ENCODE measurements around the gene HOXA1.

The HOXA1 gene

GRCh38 chr7:27095897-27096767 is at the start of gene HOXA1:
Gene HOXA1 (minus strand): TSS chr7:27096000. CDS start chr7:27095912, 88 bp downstream.
- DNase-seq = peak; percentile 50

- DNase-seq = no peak
Measured at GRCh38 chr7:27145165-27145913, 49.5 kb upstream of the HOXA1 start.

GRCh38 chr7:27144781-27145164 is 49.0 kb upstream of the HOXA1 start:
- DNase-seq = no peak

- no peak for DNase-seq
Measured at GRCh38 chr7:27143950-27144780, 48.4 kb upstream of the HOXA1 start.

- peak; percentile 74 for DNase-seq
Measured at GRCh38 chr7:27143023-27143949, 47.5 kb upstream of the HOXA1 start, which contains the start of gene HOXA5. Gene HOXA5 (minus strand): TSS chr7:27143681. CDS start chr7:27143607, 74 bp downstream.

DNA sequence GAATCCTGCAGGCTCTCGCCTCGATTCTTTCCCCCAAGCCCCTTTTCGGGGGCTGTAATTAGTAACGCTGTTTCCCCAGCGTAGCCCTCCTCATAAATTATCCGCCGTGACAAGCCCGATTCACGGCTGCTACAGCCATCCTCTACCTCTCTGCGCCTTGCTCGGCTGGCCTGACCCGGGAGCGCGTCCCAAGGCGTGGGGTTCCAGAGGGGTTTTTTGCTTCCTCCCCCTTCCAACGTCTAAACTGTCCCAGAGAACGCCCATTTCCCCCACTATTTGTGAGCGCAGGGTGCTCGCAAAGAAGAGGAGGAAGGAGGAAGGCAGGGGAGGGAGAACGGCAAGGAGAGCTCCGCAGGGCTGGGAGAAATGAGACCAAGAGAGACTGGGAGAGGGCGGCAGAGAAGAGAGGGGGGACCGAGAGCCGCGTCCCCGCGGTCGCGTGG is 46.8 kb upstream of the HOXA1 start:
- DNase-seq = no peak

- no peak for DNase-seq
Measured at GRCh38 chr7:27141923-27142579, 46.3 kb upstream of the HOXA1 start.

DNA sequence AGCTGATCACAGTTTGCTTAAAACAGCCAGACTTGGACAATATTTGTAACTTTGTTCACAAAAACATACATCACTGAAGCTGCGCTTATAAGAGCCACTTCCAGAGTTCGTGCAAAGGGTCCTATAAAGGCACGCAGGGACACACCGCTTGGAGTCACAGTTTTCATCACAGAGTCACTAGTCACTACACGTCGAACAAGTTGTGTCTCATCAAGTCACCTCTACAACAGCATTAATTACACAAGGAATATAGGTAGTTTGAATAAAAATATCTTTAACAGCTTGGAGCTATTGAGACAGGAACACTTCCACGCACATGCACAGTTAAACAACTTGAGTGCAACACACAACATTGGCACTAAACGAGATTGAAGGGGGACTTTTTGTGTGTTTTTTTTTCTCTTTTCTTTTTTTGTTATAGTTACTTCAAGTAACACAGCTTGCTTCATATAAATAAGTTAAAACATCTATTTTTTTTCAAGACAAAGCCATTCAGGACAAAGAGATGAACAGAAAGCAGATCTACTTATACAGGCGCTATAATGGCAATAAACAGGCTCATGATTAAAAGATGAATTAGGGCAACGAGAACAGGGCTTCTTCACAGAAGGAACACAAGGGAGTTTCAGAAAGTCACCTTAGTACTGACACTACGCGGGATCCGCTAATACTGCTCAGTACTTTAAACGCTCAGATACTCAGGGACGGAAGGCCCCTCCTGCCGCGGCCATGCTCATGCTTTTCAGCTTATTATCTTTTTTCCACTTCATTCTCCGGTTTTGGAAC is 45.5 kb upstream of the HOXA1 start:
- no peak for DNase-seq

- no peak for DNase-seq
Measured at GRCh38 chr7:27140126-27140857, 44.5 kb upstream of the HOXA1 start.

DNA sequence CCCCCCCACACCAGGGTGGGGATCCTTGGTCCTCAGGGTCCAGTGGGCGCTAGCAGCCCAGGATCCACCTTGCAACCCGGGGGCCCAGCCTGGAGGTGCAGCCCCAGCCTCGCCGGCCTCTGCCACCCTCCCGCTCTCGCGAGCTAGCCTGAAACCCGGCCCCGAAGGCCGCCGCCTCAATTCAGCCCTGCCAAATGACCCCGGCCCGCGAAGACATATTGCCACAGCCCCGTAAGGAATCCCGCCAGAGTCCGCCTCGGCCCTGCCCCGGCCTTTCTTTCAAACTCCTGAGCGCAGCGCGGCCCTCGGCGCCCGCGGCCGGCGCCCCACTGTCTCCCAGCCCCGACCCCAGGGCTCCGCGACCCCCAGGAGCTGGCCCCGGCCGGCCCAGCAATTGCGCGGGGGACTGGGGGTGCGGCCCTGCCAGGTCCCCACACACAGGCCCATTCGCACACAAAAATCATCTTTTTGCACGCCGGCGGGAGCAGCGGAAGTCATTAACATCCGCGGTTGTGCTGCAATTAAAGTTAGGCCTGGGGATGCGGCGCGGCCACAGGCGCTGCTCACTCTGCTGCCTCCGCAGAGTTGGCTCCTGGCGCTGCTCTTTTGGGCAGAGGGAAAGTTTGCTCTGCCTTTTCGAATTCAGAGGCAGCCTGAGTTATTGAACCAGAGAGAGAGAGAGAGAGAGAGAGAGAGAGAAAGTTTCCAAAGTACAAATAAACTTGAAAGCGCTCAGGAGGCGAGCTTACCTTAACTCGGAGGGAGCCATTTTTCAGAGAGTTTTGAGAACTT is 43.7 kb upstream of the HOXA1 start:
- no peak for DNase-seq

GRCh38 chr7:27138985-27139333 is 43.2 kb upstream of the HOXA1 start:
- DNase-seq = no peak

- no peak for DNase-seq
Measured at GRCh38 chr7:27138472-27138871, 42.7 kb upstream of the HOXA1 start.

DNA sequence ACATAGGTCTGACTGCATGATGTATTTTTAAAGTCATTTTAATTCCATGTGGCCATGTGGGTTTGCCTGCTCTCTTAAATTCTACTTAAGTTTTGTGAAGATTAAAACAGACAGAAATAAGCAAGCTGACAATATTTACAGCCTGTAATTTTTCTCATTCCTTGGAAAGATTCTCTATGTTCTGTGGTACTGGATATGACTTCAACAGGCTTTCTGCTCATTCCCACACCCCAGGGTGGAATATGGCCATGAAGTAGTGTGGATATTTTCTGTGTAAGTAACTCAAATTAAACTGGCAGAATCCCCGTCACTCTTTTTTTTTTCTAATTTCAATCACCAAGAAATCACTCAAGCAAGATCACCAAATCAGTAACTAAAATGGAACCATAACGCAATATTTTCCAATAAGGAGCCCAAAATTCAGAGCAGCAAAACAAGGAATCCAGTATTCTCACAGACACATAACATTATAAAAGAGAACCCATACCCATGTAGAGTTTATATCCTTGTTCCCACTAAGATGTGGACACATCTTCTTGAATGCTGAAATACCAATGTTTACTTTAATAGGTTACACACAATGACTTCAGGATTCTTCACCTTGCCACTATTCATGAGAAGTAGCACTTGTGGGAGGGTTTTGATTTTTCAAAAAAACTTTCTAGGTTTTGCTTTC is 42.0 kb upstream of the HOXA1 start:
- DNase-seq = no peak

- no peak for DNase-seq
Measured at GRCh38 chr7:27134392-27134791, 38.6 kb upstream of the HOXA1 start.

- DNase-seq = no peak
Measured at GRCh38 chr7:27133409-27134231, 37.8 kb upstream of the HOXA1 start.

GRCh38 chr7:27132978-27133377 is 37.2 kb upstream of the HOXA1 start:
- DNase-seq = no peak

- no peak for DNase-seq
Measured at GRCh38 chr7:27132214-27132613, 36.4 kb upstream of the HOXA1 start.

Data from NCI-H524 treated with DMSO at 0.1 percent for 48 hours (cell line).